ENCODE results near the gene KRTAP5-7. TPM values are rescaled to one million over a fixed set of nuclear protein-coding genes. Genes with fewer than 3 reads are reported as not detected.

Gene KRTAP5-7
- total RNA-seq, 3 donors from 2014 or later (not counting 1 experiment from before 2014, with no cell fraction given), result 0.19 to 0.25 TPM; not detected in 1

- no peak overlapping the region for H3K4me3 Mint-ChIP-seq
- H3K4me1 Mint-ChIP-seq, result peaks cover 7 to 17% of the 10 kb centered on the region in 2 donors
- Histone ChIP-seq H3K4me3 (ENCODE audit: low read length) (no peak overlapping the region), H3K27me3 (ENCODE audit: control insufficient read depth, insufficient read depth, low read length) (no peaks in the 10 kb centered on the region), H3K27ac (ENCODE audit: low read length) (no peak overlapping the region), H3K4me1 (ENCODE audit: control insufficient read depth, insufficient read depth, low read length) (no peaks in the 10 kb centered on the region), H3K9me3 (ENCODE audit: control insufficient read depth, insufficient read depth, low read length) (no peaks in the 10 kb centered on the region), H3K36me3 (ENCODE audit: control insufficient read depth, insufficient read depth, low read length) (no peaks in the 10 kb centered on the region)
- ATAC-seq (no peak), DNase-seq (no peak)
- H3K36me3 Mint-ChIP-seq, result no peaks in the 10 kb centered on the region
- no peak overlapping the region for H3K27ac Mint-ChIP-seq
- intact Hi-C loops (cut with micrococcal nuclease), result no loop called here
- WGBS (ENCODE audit: insufficient coverage), result 91% methylated on average over 4 of the region's 6 CpGs
- TF ChIP-seq, protein P1, sequence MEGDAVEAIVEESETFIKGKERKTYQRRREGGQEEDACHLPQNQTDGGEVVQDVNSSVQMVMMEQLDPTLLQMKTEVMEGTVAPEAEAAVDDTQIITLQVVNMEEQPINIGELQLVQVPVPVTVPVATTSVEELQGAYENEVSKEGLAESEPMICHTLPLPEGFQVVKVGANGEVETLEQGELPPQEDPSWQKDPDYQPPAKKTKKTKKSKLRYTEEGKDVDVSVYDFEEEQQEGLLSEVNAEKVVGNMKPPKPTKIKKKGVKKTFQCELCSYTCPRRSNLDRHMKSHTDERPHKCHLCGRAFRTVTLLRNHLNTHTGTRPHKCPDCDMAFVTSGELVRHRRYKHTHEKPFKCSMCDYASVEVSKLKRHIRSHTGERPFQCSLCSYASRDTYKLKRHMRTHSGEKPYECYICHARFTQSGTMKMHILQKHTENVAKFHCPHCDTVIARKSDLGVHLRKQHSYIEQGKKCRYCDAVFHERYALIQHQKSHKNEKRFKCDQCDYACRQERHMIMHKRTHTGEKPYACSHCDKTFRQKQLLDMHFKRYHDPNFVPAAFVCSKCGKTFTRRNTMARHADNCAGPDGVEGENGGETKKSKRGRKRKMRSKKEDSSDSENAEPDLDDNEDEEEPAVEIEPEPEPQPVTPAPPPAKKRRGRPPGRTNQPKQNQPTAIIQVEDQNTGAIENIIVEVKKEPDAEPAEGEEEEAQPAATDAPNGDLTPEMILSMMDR (IDR thresholded peaks at IDR 0.05), result no peak
- no peaks in the 10 kb centered on the region for H3K9me3 Mint-ChIP-seq
- peaks cover 24 to 26% of the 10 kb centered on the region in 2 donors for H3K27me3 Mint-ChIP-seq (ENCODE audit: low read depth in 2 of 2)
Measured at GRCh38 chr11:71544525-71545214, 17.6 kb downstream of the KRTAP5-7 start.

GRCh38 chr11:71545405-71545966 is 18.4 kb downstream of the KRTAP5-7 start:
- Mint-ChIP-seq H3K36me3 (no peaks in the 10 kb centered on the region), H3K4me3 (no peak overlapping the region), H3K27me3 (ENCODE audit: low read depth in 2 of 2) (peaks cover 24 to 26% of the 10 kb centered on the region in 2 donors), H3K27ac (no peak overlapping the region), H3K9me3 (no peaks in the 10 kb centered on the region), H3K4me1 (peaks cover 7 to 17% of the 10 kb centered on the region in 2 donors)
- Histone ChIP-seq H3K27me3 (ENCODE audit: control insufficient read depth, insufficient read depth, low read length) (no peaks in the 10 kb centered on the region), H3K9me3 (ENCODE audit: control insufficient read depth, insufficient read depth, low read length) (no peaks in the 10 kb centered on the region), H3K4me3 (ENCODE audit: low read length) (no peak overlapping the region), H3K27ac (ENCODE audit: low read length) (no peak overlapping the region), H3K4me1 (ENCODE audit: control insufficient read depth, insufficient read depth, low read length) (no peaks in the 10 kb centered on the region), H3K36me3 (ENCODE audit: control insufficient read depth, insufficient read depth, low read length) (no peaks in the 10 kb centered on the region)
- ATAC-seq (no peak), DNase-seq (no peak)
- 86% methylated on average over 12 of the region's 12 CpGs for WGBS (ENCODE audit: insufficient coverage)
- TF ChIP-seq, protein P1 (IDR thresholded peaks at IDR 0.05), result no peak
- intact Hi-C loops (cut with micrococcal nuclease), result no loop called here

- Histone ChIP-seq H3K9me3 (ENCODE audit: control insufficient read depth, insufficient read depth, low read length) (no peaks in the 10 kb centered on the region), H3K4me1 (ENCODE audit: control insufficient read depth, insufficient read depth, low read length) (no peaks in the 10 kb centered on the region), H3K27me3 (ENCODE audit: control insufficient read depth, insufficient read depth, low read length) (no peaks in the 10 kb centered on the region), H3K4me3 (ENCODE audit: low read length) (no peak within 1 kb of the TSS), H3K27ac (ENCODE audit: low read length) (no peak within 1 kb of the TSS), H3K36me3 (ENCODE audit: control insufficient read depth, insufficient read depth, low read length) (no peaks in the 10 kb centered on the region)
- no peak for DNase-seq
- intact Hi-C loops (cut with micrococcal nuclease), result no loop called here
- Mint-ChIP-seq H3K36me3 (no peaks in the 10 kb centered on the region), H3K9me3 (no peaks in the 10 kb centered on the region), H3K27ac (no peak within 1 kb of the TSS), H3K4me3 (no peak within 1 kb of the TSS), H3K27me3 (ENCODE audit: low read depth in 2 of 2) (peaks cover 18 to 33% of the 10 kb centered on the region in 2 donors), H3K4me1 (peaks cover 7 to 14% of the 10 kb centered on the region in 2 donors)
- TF ChIP-seq, protein P1 (IDR thresholded peaks at IDR 0.05), result no peak
- ATAC-seq, result no peak
- 90% methylated on average over 5 of the region's 5 CpGs for WGBS (ENCODE audit: insufficient coverage)
Measured at GRCh38 chr11:71548120-71548519, 21.1 kb downstream of the KRTAP5-7 start, which contains the start of gene KRTAP5-9. TSS of gene KRTAP5-9 (plus strand) at chr11:71548420. CDS start at chr11:71548658, 238 bp downstream.

All from natural killer cell (primary cell).